K562 (cell line): Measurements from ENCODE around the gene GOLIM4. TPM values are rescaled to one million over a fixed set of nuclear protein-coding genes. Genes with fewer than 3 reads are reported as not detected.

ENCODE experiments used
- CTBP1 ChIP-seq: fragments of 450-650 bp; IDR thresholded peaks from 2 replicates; pipeline ENCODE4 v1.6.1; 2016; ENCODE audit warnings: borderline replicate concordance
- PATZ1 ChIP-seq: fragments of 250-450 bp; sonication (Bioruptor Pico); IDR thresholded peaks from 2 replicates; pipeline ENCODE4 v1.5.0; 2020; ENCODE audit warnings: mild to moderate bottlenecking, borderline replicate concordance
- SP1 ChIP-seq: sonication (generic); formaldehyde crosslinking; IDR thresholded peaks from 2 replicates; pipeline ENCODE4 v1.8.1; 2022; ENCODE audit warnings: mild to moderate bottlenecking, missing genetic modification reagents
- TRIM25 ChIP-seq: fragments of 450-650 bp; IDR thresholded peaks from 2 replicates; pipeline ENCODE4 v1.7.0; 2016; ENCODE audit warnings: borderline replicate concordance
- polyA plus RNA-seq, 8 experiments: library from polyadenylated mRNA; depleted of rRNA in 4 of 8; stranded (reverse) in 5 of 8; unstranded in 3 of 8; fragments of >200 nt; fragmentation: Nextera tagmentation in 2 of 8; fragmentation: Illumina TruSeq in 1 of 8; extraction: Ambion mirVana in 2 of 8; extraction: Trizol in 1 of 8; gene quantifications; 2 replicates each; pipeline versions ENCODE4 v1.2.1 to v1.2.3, GENCODE V29; 2011 to 2014; ENCODE audit warnings: inconsistent platforms in 1 of 8, missing spikeins in 1 of 8
- total RNA-seq, 7 experiments: library from RNA; depleted of rRNA in 6 of 7; stranded (reverse); fragments of >200 nt in 6 of 7; fragmentation: Illumina TruSeq in 2 of 7; extraction: Trizol in 2 of 7; gene quantifications; 2 replicates each; pipeline versions ENCODE4 v1.2.1 to v1.2.3, GENCODE V29; 2011 to 2021; ENCODE audit warnings: low replicate concordance in 1 of 7

Gene GOLIM4
- total and polyA plus RNA-seq, 9 of the 15 experiments (the other 6 are each of a cell fraction or from before 2014, with no cell fraction given) = 9.3 to 39.4 (median 31.0) TPM

- TF ChIP-seq PATZ1 (CRISPR knock-in tag) (no peak), TRIM25 (no peak), SP1 (CRISPR knock-in tag) (no peak), CTBP1 (no peak)
Observed at GRCh38 chr3:168049367-168049974, 46.3 kb downstream of the GOLIM4 start (continued).
